Hepatocyte (in vitro differentiated cells): Measurements from ENCODE around the gene MUC5AC.

Source experiments
- CTCF ChIP-seq: fragments of 200-600 bp; sonication (generic); IDR thresholded peaks from 2 replicates; pipeline ENCODE4 v1.5.1; 2016; ENCODE audit warnings: antibody characterized with exemption, mild to moderate bottlenecking; ENCODE audit not compliant: poor library complexity
- EZH2 ChIP-seq: fragments of 200-600 bp; sonication (generic); IDR thresholded peaks from 2 replicates; pipeline ENCODE4 v1.6.1; 2016; ENCODE audit warnings: antibody characterized with exemption, mild to moderate bottlenecking, borderline replicate concordance
- EZH2phosphoT487 ChIP-seq: fragments of 200-600 bp; sonication (generic); IDR thresholded peaks from one replicate; pipeline ENCODE4 v1.6.1; 2018; ENCODE audit warnings: antibody characterized with exemption, mild to moderate bottlenecking, low read depth, moderate library complexity; ENCODE audit not compliant: unreplicated experiment, severe bottlenecking

- TF ChIP-seq CTCF (no peak), EZH2 (no peak), EZH2phosphoT487 (no peak)
Measured at GRCh38 chr11:1160231-1161101, 2.7 kb downstream of the MUC5AC start.
